Colonic mucosa (tissue), 4 donors: Measurements from ENCODE around the gene SLC16A11. TPM values are rescaled to one million over a fixed set of nuclear protein-coding genes. Genes with fewer than 3 reads are reported as not detected.

Experiments
- DNase-seq: peaks from one replicate; pipeline ENCODE4 v3.0.0-alpha.2; 2020
- H3K27ac ChIP-seq: fragments of 200-600 bp; one replicate; pipeline ENCODE4 v1.8.0; 2021
- H3K27me3 ChIP-seq: fragments of 200-600 bp; one replicate; pipeline ENCODE4 v1.8.0; 2021
- H3K36me3 ChIP-seq: fragments of 200-600 bp; one replicate; pipeline ENCODE4 v1.8.0; 2021
- H3K4me1 ChIP-seq: fragments of 200-600 bp; one replicate; pipeline ENCODE4 v1.8.0; 2021; ENCODE audit warnings: mild to moderate bottlenecking
- H3K4me3 ChIP-seq: fragments of 200-600 bp; one replicate; pipeline ENCODE4 v1.8.0; 2021
- H3K9ac ChIP-seq, 2 donors: one replicate each; pipeline ENCODE4 v1.7.0; 2013; ENCODE audit warnings: control low read depth in 2 of 2, low read depth in 2 of 2, low read length in 2 of 2
- H3K9me3 ChIP-seq: fragments of 200-600 bp; one replicate; pipeline ENCODE4 v1.8.0; 2021
- intact Hi-C: fragments of 100-400 bp; cut with DNase I; formaldehyde crosslinking; loops from one replicate; pipeline ENCODE4 v1.14.1; 2022
- total RNA-seq, 2 donors: library from RNA; stranded (reverse); fragmentation: NEBNext Ultra II Directional in 1 of 2; extraction: Animal tissue kit (Norgen Biotek cat#: 25700) in 1 of 2; gene quantifications; one replicate each; pipeline ENCODE4 v1.2.1, GENCODE V29; 2021
- TF ChIP-seq, protein P1 (sequence below): fragments of 200-600 bp; IDR thresholded peaks from one replicate; pipeline ENCODE4 v1.8.0; 2022; ENCODE audit warnings: antibody characterized with exemption, mild to moderate bottlenecking
- donor health status: healthy.
- donor health status: DM: no; HTN: no; CAD: no.
- donor health status: DM: no; HTN: no; CAD: no.

SLC16A11 gene
- total RNA-seq, 2 donors from 2014 or later = 0.22 to 0.40 TPM

DNA sequence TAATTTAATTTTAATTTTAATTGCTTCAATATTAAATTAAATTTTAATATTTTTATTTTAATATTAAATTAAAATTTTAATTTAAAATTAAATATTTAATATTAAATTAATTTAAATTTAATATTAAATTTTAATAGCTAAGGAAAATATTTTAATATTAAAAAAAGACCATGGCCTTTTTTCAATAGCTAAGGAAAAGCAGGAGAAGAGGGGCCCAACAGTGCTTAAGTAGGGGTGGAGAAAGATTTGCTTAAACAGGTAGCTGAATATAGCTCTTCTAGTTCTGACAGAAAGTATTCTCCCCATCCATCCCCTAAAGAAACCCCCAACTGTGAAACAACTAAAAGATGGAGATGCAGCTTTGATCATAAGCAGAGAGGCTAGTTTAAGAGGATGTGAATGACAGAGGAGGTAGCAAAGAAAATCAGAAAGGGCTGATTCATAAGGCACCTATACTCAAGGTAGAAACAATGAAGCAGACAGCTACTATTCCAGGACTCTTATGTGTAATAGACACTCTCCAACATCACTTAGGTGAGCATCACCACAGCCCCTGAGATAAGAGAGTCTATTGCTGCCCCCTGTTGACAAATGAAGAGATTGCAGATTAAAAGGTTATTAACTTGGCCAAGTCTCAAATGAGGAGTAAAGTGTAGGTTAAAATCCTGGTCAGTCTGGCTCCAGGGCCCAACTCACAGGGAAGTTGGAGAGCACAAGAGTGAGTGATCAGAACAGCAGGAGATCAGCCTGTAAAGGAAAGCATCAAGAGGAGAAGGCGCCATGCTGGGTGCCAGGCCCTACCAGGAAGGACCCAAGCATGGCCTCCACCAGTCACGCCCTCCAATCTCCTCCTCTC, 39.3 kb downstream of the SLC16A11 start:
- H3K9me3 ChIP-seq = no peaks in the 10 kb centered on the region
- TF ChIP-seq, protein P1, sequence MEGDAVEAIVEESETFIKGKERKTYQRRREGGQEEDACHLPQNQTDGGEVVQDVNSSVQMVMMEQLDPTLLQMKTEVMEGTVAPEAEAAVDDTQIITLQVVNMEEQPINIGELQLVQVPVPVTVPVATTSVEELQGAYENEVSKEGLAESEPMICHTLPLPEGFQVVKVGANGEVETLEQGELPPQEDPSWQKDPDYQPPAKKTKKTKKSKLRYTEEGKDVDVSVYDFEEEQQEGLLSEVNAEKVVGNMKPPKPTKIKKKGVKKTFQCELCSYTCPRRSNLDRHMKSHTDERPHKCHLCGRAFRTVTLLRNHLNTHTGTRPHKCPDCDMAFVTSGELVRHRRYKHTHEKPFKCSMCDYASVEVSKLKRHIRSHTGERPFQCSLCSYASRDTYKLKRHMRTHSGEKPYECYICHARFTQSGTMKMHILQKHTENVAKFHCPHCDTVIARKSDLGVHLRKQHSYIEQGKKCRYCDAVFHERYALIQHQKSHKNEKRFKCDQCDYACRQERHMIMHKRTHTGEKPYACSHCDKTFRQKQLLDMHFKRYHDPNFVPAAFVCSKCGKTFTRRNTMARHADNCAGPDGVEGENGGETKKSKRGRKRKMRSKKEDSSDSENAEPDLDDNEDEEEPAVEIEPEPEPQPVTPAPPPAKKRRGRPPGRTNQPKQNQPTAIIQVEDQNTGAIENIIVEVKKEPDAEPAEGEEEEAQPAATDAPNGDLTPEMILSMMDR = peak; percentile 56
- no peak overlapping the region for H3K27ac ChIP-seq
- H3K4me1 ChIP-seq = no peaks in the 10 kb centered on the region
- H3K36me3 ChIP-seq = no peaks in the 10 kb centered on the region
- no peak overlapping the region for H3K9ac ChIP-seq
- intact Hi-C loops = loop anchor here (5.0 kb wide), 1 partner anchor 337 kb away; no protein-coding TSS in a partner anchor
- no peak overlapping the region for H3K4me3 ChIP-seq
- no peaks in the 10 kb centered on the region for H3K27me3 ChIP-seq
- peak; percentile 36 for DNase-seq

DNA sequence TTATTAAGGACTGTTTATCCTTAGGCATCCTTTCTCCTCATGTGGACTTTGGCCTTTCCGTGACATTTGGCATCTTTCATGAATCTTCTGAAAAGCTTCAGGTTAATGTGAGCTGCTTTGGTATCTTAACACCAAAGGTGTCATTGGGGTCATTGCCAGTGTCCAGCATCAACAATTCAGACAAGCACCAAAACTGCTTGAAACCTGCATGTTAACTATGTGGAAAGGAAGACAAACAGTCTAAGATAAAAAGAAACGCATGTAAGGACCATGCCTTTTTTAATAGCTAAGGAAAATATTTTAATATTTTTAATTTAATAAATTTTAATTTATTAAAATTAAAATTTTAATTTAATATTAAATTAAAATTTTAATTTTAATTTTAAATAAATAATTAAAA, 40.1 kb downstream of the SLC16A11 start:
- Histone ChIP-seq H3K36me3 (no peaks in the 10 kb centered on the region), H3K9ac (no peak overlapping the region), H3K9me3 (no peaks in the 10 kb centered on the region), H3K27ac (no peak overlapping the region), H3K4me1 (no peaks in the 10 kb centered on the region), H3K27me3 (no peaks in the 10 kb centered on the region), H3K4me3 (no peak overlapping the region)
- no peak for DNase-seq
- TF ChIP-seq, protein P1 = no peak
- intact Hi-C loops = no loop called here

DNA sequence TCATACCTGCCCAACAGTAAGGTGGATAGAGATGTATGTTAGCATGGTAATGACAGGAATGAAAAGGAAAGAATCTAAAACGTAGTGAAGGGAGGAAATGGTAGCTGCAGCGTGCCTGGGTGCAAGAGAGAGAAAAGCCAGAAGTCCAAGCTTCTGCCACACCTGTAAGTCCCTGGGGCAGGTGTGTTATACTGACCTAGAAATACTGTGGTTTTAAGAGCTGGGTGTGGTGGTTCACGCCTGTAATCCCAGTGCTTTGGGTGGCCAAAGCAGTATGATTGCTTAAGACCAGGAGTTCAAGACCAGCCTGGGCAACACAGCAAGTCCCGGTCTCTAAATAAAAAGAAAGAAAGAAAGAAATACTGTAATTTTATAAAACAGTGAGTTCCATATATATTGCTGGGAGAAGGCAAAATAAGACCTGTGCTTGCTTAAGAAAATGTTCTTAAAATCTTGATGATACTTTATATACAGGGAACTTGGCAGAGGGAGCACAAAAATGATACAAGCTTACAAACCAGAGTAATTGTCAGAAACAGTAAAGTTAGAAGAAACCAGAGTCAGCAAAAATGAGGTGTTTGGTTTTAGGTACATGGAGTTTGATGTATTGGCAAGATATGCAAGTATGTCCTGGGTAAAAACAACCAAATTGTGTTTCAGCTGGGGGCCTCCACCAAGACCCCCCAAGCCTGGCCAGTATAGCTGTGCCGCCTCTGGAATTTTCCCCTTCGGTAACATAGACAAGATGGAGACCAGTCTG, 41.4 kb downstream of the SLC16A11 start:
- Histone ChIP-seq H3K4me1 (no peaks in the 10 kb centered on the region), H3K27ac (no peak overlapping the region), H3K27me3 (no peaks in the 10 kb centered on the region), H3K36me3 (no peaks in the 10 kb centered on the region), H3K9ac (no peak overlapping the region), H3K9me3 (no peaks in the 10 kb centered on the region), H3K4me3 (no peak overlapping the region)
- DNase-seq = no peak
- intact Hi-C loops = no loop called here
- TF ChIP-seq, protein P1 = no peak

DNA sequence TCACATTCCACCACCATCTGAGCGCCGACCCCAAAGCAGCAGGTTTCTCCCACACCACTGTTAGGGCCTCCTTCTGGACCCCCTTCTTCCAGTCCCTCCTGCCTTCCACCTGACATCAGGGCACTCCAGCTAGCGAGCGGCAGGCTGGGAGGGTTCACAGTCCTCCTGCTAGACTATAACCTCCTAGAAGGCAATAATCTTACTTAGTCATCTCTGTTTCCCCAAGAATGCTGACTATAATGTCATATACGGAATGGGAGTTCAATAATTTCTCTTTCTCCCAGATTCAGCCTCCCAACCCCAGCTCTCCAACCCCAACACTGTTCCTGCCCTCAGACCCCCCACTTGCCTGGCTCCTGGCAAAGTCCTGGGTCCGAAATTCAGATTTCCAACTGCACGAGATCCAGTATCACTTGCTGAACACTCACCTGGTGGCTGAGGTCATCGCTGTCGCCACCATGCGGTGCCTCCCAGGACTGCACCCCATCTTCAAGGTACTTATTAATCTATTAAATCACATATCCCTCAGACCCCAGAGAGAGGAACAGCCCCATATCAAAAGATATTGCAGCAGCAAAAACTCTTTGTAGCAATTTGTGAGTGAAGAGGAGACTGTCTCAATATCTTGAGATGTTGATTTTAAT, 42.5 kb downstream of the SLC16A11 start:
- Histone ChIP-seq H3K4me3 (no peak overlapping the region), H3K9ac (no peak overlapping the region), H3K9me3 (no peaks in the 10 kb centered on the region), H3K4me1 (peaks cover 2% of the 10 kb centered on the region), H3K27ac (no peak overlapping the region), H3K27me3 (no peaks in the 10 kb centered on the region), H3K36me3 (no peaks in the 10 kb centered on the region)
- intact Hi-C loops = no loop called here
- TF ChIP-seq, protein P1 = no peak
- no peak for DNase-seq

DNA sequence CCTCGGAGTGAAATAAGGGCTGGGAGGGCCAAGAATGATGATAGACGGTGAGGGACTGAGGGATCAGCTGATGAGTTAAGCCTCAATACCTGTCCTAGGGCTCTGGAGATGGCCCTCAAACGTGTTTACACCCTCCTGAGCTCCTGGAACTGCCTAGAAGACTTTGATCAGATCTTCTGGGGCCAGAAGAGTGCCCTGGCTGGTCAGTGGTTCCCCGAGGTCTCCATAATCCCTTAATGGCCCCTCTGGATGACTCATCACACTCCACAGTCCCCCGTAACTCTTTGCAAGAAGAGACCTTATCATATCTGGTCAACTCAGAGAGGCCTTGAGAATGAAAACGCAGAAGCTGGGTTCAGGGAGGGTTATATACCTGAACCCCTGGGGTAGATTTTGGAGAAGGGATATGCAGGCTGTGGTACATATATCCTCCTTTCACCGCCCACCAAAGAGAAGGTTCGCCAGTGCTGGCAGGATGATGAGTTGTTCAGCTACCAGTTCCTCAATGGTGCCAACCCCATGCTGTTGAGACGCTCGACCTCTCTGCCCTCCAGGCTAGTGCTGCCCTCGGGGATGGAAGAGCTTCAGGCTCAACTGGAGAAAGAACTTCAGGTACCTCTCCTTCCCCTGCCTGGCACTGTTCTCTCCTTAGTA, 44.9 kb downstream of the SLC16A11 start:
- intact Hi-C loops = no loop called here
- Histone ChIP-seq H3K9ac (no peak overlapping the region), H3K4me1 (peaks cover 5% of the 10 kb centered on the region), H3K9me3 (no peaks in the 10 kb centered on the region), H3K4me3 (no peak overlapping the region), H3K36me3 (no peaks in the 10 kb centered on the region), H3K27ac (no peak overlapping the region), H3K27me3 (no peaks in the 10 kb centered on the region)
- TF ChIP-seq, protein P1 = no peak
- DNase-seq = no peak
